NB4 (cell line): ENCODE results near the gene CLEC4G.

Source experiments
- DNase-seq: peaks from one replicate; pipeline ENCODE4 v3.0.0; 2010; ENCODE audit warnings: low read depth
- H3K4me3 ChIP-seq: one replicate; pipeline ENCODE4 v1.5.1; 2011; ENCODE audit warnings: mild to moderate bottlenecking, low read depth, low read length, moderate library complexity
- CTCF ChIP-seq: IDR thresholded peaks from one replicate; pipeline ENCODE4 v1.5.1; 2012; ENCODE audit warnings: low read depth, low read length
- MAX ChIP-seq: IDR thresholded peaks from 2 replicates; pipeline ENCODE4 v1.6.1; 2011; ENCODE audit warnings: low read depth, low read length
- MYC ChIP-seq: IDR thresholded peaks from 2 replicates; pipeline ENCODE4 v1.6.1; 2011; ENCODE audit warnings: low read depth, low read length
- POLR2A ChIP-seq: IDR thresholded peaks from 2 replicates; pipeline ENCODE4 v1.6.1; 2011; ENCODE audit warnings: mild to moderate bottlenecking; ENCODE audit not compliant: insufficient read length; ENCODE audit errors: extremely low read depth

The CLEC4G gene

GRCh38 chr19:7716762-7717161 is 15.1 kb downstream of the CLEC4G start:
- no peak for TF ChIP-seq MAX
- TF ChIP-seq MYC = no peak
- TF ChIP-seq POLR2A = no peak
- TF ChIP-seq CTCF = no peak
- DNase-seq = no peak
- H3K4me3 ChIP-seq = no peak overlapping the region

GRCh38 chr19:7715671-7716070 is 16.2 kb downstream of the CLEC4G start:
- H3K4me3 ChIP-seq = no peak overlapping the region
- TF ChIP-seq MAX = no peak
- no peak for TF ChIP-seq MYC
- no peak for TF ChIP-seq POLR2A
- no peak for TF ChIP-seq CTCF
- no peak for DNase-seq

GRCh38 chr19:7710616-7711015 is 21.3 kb downstream of the CLEC4G start:
- DNase-seq = no peak
- TF ChIP-seq CTCF = no peak
- TF ChIP-seq MYC = no peak
- TF ChIP-seq POLR2A = no peak
- TF ChIP-seq MAX = no peak
- H3K4me3 ChIP-seq = no peak overlapping the region

- H3K4me3 ChIP-seq = no peak overlapping the region
- TF ChIP-seq CTCF (no peak), POLR2A (no peak), MYC (no peak), MAX (no peak)
- DNase-seq = no peak
Measured at GRCh38 chr19:7709932-7710460, 21.9 kb downstream of the CLEC4G start.

GRCh38 chr19:7706955-7707456 is 24.9 kb downstream of the CLEC4G start:
- TF ChIP-seq POLR2A = no peak
- no peak for TF ChIP-seq MAX
- no peak for TF ChIP-seq CTCF
- no peak for TF ChIP-seq MYC
- no peak overlapping the region for H3K4me3 ChIP-seq
- DNase-seq = no peak
